Mammary epithelial cell (primary cell): ENCODE results near the gene CAMSAP3.

ENCODE experiments used
- CTCF ChIP-seq, 2 donors: IDR thresholded peaks in 1 of 2; conservative IDR thresholded peaks in 1 of 2; 2 replicates each; pipeline ENCODE4 v1.5.1; 2011 to 2012; ENCODE audit warnings: inconsistent platforms in 2 of 2, low read length in 2 of 2, mild to moderate bottlenecking in 2 of 2, control low read depth in 1 of 2, low read depth in 1 of 2; ENCODE audit not compliant: insufficient read depth in 1 of 2; ENCODE audit errors: extremely low read depth in 1 of 2
- EZH2 ChIP-seq: IDR thresholded peaks from 2 replicates; pipeline ENCODE4 v1.6.1; 2012; ENCODE audit warnings: low read length, inconsistent platforms, borderline replicate concordance

GRCh38 chr19:7636317-7636690, 40.6 kb downstream of the CAMSAP3 start:
- TF ChIP-seq CTCF (conservative IDR thresholded peaks at IDR 0.05 in 1 of 2, IDR thresholded peaks at IDR 0.05 in 1 of 2; ENCODE audit: extremely low read depth in 1 of 2, insufficient read depth in 1 of 2, low read depth in 1 of 2, low read length in 2 of 2) (no peak), EZH2 (no peak)
